AG04450 (cell line): ENCODE results near the gene UTRN. TPM values are rescaled to one million over a fixed set of nuclear protein-coding genes. Genes with fewer than 3 reads are reported as not detected.

Experiments
- CTCF ChIA-PET: fragments of 300-600, 350-600 bp; formaldehyde crosslinking; extraction: SDS; loops from one replicate; lab custom pipeline; 2022; ENCODE audit warnings: antibody characterized with exemption, inconsistent platforms; lab: Charles Lee
- POLR2A ChIA-PET: fragments of 350-600 bp; formaldehyde crosslinking; extraction: SDS; loops from one replicate; lab custom pipeline; 2021; ENCODE audit warnings: antibody characterized with exemption, inconsistent platforms; lab: Yijun Ruan, JAX
- DNase-seq: peaks from one replicate; pipeline ENCODE4 v3.0.0-alpha.2; 2011; ENCODE audit warnings: low read depth, low spot score
- H3K27ac ChIP-seq: one replicate; pipeline ENCODE4 v1.5.1; 2012; ENCODE audit warnings: low read depth, low read length, control low read depth
- H3K27me3 ChIP-seq: one replicate; pipeline ENCODE4 v1.6.0; 2012; ENCODE audit warnings: low read length; ENCODE audit not compliant: control insufficient read depth, insufficient read depth
- H3K4me3 ChIP-seq: 2 replicates; pipeline ENCODE4 v1.5.1; 2011; ENCODE audit warnings: mild to moderate bottlenecking, low read depth, low read length, control low read depth
- H3K9me3 ChIP-seq: 2 replicates; pipeline ENCODE4 v1.5.1; 2012; ENCODE audit warnings: low read length; ENCODE audit not compliant: control insufficient read depth, insufficient read depth
- polyA plus RNA-seq: library from polyadenylated mRNA; depleted of rRNA; stranded (reverse); fragments of >200 nt; gene quantifications from 2 replicates; pipeline ENCODE4 v1.2.3, GENCODE V29; 2011
- TF ChIP-seq, protein P1 (sequence below): IDR thresholded peaks from 2 replicates; pipeline ENCODE4 v1.5.1; 2011; ENCODE audit warnings: low read depth, low read length, control low read depth, inconsistent platforms

The UTRN gene
- polyA plus RNA-seq, 1 experiment, result 32.1 TPM

DNA sequence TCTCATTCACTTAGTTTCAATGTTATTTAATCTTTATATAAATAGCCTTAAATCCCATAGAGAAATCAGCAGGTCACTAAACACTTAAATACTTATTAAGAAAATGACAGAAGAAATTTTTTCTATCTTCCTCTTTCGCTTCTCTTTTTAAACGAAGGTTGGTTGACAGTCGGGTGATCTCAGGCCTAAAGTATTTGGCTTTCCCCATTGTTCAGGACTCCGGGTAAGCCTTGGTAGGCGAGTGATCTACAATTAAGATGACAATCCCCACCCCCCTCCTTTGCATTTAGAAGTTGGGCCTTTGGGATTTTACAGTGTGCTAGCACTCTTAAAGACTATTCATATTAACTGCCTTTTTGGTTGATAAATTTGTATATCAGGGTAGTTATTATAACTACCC, 19.7 kb upstream of the UTRN start:
- no peaks in the 10 kb centered on the region; the same call in none of the 2 replicates for H3K9me3 ChIP-seq
- no peaks in the 10 kb centered on the region for H3K27me3 ChIP-seq
- POLR2A ChIA-PET, result interaction anchor here (1.4 kb wide), 1 partner anchor 49 kb away, joined by 4 read pairs; no protein-coding TSS in a partner anchor
- H3K27ac ChIP-seq, result no peak overlapping the region
- no peak for DNase-seq
- CTCF ChIA-PET, result interaction anchor here (1.0 kb wide), 1 partner anchor 49 kb away, joined by 3 read pairs; no protein-coding TSS in a partner anchor
- TF ChIP-seq, protein P1, sequence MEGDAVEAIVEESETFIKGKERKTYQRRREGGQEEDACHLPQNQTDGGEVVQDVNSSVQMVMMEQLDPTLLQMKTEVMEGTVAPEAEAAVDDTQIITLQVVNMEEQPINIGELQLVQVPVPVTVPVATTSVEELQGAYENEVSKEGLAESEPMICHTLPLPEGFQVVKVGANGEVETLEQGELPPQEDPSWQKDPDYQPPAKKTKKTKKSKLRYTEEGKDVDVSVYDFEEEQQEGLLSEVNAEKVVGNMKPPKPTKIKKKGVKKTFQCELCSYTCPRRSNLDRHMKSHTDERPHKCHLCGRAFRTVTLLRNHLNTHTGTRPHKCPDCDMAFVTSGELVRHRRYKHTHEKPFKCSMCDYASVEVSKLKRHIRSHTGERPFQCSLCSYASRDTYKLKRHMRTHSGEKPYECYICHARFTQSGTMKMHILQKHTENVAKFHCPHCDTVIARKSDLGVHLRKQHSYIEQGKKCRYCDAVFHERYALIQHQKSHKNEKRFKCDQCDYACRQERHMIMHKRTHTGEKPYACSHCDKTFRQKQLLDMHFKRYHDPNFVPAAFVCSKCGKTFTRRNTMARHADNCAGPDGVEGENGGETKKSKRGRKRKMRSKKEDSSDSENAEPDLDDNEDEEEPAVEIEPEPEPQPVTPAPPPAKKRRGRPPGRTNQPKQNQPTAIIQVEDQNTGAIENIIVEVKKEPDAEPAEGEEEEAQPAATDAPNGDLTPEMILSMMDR, result no peak
- H3K4me3 ChIP-seq, result no peak overlapping the region

DNA sequence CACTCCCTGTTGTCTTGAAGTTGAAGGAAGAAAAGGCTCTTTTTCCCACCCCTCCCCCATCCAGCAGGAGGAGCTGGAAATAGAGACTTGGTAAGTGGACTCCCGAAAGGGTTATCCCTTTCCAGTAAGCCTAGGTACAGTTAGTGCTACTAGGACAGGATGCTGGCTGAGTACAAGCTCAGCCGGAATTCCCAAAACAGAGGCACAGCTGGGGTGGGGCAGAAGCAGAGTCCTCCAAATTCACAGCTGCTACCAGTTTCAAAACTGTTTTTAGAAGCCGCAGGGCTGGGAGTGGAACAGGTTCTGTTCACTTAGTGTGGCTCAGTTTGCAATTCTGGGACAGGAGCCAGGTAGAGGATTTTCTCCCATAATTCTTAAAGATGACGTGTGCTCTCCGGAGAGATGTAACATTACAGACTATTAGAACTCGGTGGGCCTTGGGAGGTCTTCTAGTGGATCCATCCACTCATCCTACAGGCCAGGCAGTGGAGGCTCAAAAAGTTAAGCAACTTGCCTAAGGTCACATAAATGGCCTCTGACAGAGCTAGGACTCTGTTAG, 19.0 kb upstream of the UTRN start:
- peak; percentile 44 for DNase-seq
- Histone ChIP-seq H3K9me3 (peaks cover 2% of the 10 kb centered on the region), H3K4me3 (no peak overlapping the region), H3K27me3 (no peaks in the 10 kb centered on the region), H3K27ac (peak overlapping the region; percentile 63)
- CTCF ChIA-PET, result interaction anchor here (0.5 to 0.6 kb wide), 3 partner anchors 21 to 148 kb away, joined by 3 to 7 read pairs (median 3); no protein-coding TSS in a partner anchor
- POLR2A ChIA-PET, result interaction anchor here (1.4 kb wide), 1 partner anchor 50 kb away, joined by 4 read pairs; no protein-coding TSS in a partner anchor
- TF ChIP-seq, protein P1, result no peak

DNA sequence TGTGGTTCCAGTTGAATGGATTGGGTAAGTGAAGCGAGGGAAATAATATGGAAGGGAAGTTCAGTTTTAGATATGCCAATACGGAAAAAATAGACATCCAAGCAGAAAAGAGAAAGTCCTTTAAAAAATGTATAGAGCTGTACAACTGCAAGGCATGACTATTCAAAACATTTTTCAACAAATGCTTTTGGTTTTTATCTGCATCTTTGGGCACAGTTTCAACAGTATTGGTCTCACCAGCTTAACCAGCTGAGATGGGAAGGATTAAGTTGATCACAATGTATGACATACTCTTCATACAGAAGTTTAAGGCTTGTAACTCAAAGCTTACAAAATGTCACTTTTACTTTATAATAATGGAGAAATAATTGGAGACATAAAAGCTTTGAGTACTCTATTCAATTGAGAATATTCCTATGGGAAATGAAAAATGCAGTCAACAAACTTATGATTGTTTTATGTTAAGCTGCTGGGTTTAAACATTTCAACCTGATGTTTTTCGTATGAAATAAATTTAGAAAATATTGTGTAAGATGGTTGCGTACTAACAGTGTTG, 16.3 kb upstream of the UTRN start:
- ChIA-PET POLR2A (no interaction called here), CTCF (interaction anchor here (1.1 kb wide), 1 partner anchor 17 kb away, joined by 4 read pairs; the partner anchor contains the start of gene UTRN)
- H3K4me3 ChIP-seq, result no peak overlapping the region
- TF ChIP-seq, protein P1, result no peak
- DNase-seq, result no peak
- H3K9me3 ChIP-seq, result peaks cover 7% of the 10 kb centered on the region
- H3K27me3 ChIP-seq, result no peaks in the 10 kb centered on the region
- no peak overlapping the region for H3K27ac ChIP-seq

DNA sequence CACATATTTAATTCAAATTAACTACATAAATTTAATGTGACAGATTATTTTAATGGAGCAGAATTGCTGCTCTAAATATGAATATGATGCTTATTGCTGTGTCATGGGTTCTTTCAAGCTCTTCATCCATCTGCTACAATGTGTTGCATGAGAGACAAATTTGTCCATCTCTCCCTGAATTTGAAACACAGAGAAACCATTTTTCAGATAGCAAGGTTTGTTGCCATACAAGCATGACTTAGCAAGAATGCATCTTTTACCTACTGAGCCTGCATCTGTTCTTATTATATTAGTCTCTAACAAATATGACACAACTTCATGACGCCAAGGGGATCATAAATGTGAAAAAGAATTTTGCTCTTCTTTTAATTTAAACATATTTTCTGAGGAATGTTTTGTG, 8.0 kb upstream of the UTRN start:
- TF ChIP-seq, protein P1, result no peak

More for the DNA sequence above, 8.0 kb upstream of the UTRN start:
- no peaks in the 10 kb centered on the region for H3K27me3 ChIP-seq
- H3K9me3 ChIP-seq, result no peaks in the 10 kb centered on the region
- CTCF ChIA-PET, result interaction anchor here (0.7 to 1.2 kb wide), 2 partner anchors 39 to 204 kb away, joined by 3 to 4 read pairs; no protein-coding TSS in a partner anchor
- H3K27ac ChIP-seq, result no peak overlapping the region
- DNase-seq, result no peak
- no peak overlapping the region for H3K4me3 ChIP-seq
- POLR2A ChIA-PET, result no interaction called here
